NCI-H2196 (cell line): ENCODE measurements around the gene PADI6.
"Not testable (repeated sequence)": the region's sequence is repeated elsewhere in the genome, so short reads cannot be mapped to it uniquely, and the experiment has no call there.

ENCODE experiments used
- DNase-seq: peaks from one replicate; lab custom pipeline; 2025; ENCODE audit not compliant: unreplicated experiment; lab: John Stamatoyannopoulos, UW

PADI6 gene

GRCh38 chr1:17371896-17372295, at the start of gene PADI6:
Gene PADI6, plus strand, starts transcription at chr1:17372196. Its CDS starts 50 bp downstream, at chr1:17372246.
- no peak for DNase-seq

GRCh38 chr1:17328855-17329254, 43.1 kb upstream of the PADI6 start:
- DNase-seq: no peak

GRCh38 chr1:17329610-17330009, 42.4 kb upstream of the PADI6 start:
- DNase-seq: no peak

DNA sequence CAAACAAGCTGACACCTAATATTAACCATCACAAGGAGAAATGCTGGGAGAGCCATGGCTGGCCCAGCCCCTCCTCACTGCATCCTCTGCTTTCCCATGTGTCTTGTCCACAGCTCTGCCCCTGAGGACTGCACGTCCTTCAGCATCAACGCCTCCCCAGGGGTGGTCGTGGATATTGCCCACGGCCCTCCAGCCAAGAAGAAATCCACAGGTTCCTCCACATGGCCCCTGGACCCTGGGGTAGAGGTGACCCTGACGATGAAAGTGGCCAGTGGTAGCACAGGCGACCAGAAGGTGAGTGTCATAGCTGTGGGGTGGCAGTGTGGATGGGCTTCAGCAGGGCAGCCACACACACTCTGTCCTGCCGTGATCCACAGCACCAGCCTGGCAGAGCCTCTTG, 41.1 kb upstream of the PADI6 start:
- no peak for DNase-seq

GRCh38 chr1:17333081-17333480, 38.9 kb upstream of the PADI6 start:
- DNase-seq: no peak

- DNase-seq: peak; percentile 88
Observed at GRCh38 chr1:17335821-17336710, 35.9 kb upstream of the PADI6 start.

DNA sequence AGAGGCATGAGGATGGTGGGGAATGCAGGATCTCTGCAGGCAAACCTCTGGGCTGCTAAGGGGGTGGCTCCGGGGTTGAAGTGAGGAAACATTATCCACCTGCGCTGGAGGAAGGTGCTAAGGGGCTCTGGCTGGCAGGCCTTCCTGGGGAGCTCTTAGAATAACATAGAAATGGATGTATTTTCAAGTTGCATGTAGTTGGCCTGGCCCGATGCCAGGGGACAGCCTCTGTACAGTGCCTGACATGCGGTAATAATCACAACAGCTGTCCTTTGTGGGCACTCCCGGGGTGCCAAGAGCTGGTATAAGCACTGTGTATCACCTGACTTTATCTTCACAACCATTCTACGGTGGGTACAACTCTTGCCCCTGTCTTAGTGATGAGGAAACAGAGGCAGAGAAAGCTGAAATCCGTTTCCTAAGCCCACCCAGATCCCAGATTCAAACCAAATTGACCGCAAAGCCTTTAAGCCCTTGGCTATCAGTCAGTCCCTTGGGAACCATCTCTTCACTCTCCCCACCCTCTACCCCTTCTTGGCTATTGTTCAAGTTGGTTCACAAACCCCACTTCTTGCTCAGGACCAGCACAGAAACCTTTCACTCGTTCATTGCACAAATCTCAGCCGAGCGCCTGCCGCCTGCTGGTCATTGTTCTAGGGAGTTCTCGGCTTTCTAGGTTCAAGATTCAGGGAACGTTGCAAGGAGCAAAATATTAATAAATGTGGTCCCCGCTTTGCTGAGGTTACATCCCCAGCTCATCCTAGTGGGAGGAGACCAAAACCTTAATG, 33.1 kb upstream of the PADI6 start:
- DNase-seq: no peak

DNA sequence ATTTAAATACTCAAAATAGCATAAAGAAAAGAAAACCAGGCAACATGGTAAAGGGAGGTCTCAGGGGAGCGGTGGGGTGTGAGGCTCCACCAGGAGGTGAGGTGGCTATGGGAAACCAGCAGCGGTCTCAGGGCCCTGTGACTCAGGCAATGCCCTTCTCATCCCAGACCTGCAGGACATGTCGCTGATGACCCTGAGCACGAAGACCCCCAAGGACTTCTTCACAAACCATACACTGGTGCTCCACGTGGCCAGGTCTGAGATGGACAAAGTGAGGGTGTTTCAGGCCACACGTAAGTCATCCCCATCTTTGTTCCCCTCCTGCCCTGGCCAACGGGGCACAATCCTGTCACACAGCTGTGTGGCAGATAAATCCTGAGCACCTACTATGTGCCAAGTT, 32.5 kb upstream of the PADI6 start:
- DNase-seq: no peak

GRCh38 chr1:17340358-17340757, 31.6 kb upstream of the PADI6 start:
- no peak for DNase-seq

GRCh38 chr1:17342014-17342441, 30.0 kb upstream of the PADI6 start:
- no peak for DNase-seq

DNA sequence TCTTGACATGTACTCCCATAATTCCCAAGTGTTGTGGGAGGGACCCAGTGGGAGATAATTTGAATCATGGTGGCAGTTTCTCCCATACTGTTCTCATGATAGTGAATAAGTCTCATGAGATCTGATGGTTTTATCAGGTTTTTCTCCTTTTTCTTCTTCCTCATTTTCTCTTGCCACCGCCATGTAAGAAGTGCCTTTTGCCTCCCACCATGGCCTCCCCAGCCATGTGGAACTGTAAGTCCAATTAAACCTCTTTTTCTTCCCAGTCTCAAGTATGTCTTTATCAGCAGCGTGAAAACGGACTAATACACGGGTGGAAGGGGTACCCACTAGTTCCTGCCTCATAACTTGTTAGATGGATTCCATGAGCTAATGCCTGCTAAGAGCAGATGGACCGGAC, 26.5 kb upstream of the PADI6 start:
- DNase-seq: not testable (repeated sequence)

DNA sequence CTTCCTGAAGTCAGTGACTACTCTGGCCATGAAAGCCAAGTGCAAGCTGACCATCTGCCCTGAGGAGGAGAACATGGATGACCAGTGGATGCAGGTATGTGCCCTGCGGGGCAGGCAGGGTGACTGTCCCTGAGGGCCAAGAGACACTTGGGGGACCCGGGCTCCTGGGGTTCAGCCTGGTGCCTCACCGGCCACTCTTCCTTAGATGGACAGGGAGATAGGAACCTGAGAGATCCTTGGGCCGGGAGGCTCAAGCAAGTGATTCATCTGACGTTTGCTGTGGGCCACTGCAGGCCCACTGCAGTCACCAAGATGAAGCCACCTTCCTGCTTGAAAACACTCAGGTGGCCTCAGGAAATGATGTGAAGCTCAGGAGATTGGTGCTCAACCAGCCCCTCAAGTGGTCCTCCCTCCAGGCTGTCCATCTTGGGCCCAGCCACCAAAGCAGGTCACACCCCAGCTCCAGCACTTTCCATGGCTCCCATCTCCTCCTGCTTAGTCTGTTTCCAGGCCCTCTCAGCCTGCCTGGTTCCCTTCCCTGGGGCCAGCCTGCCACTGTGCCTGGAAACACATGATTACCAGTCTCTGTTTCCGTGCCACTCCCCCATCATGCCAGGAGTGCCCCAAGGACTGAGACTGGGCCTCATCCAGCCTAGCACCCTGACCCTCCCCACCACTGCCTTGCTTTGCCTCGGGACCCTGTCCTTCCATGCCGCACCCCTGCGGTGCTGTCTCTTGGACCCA, 25.8 kb upstream of the PADI6 start:
- DNase-seq: no peak

- DNase-seq: no peak
Observed at GRCh38 chr1:17347769-17348592, 24.0 kb upstream of the PADI6 start.

DNA sequence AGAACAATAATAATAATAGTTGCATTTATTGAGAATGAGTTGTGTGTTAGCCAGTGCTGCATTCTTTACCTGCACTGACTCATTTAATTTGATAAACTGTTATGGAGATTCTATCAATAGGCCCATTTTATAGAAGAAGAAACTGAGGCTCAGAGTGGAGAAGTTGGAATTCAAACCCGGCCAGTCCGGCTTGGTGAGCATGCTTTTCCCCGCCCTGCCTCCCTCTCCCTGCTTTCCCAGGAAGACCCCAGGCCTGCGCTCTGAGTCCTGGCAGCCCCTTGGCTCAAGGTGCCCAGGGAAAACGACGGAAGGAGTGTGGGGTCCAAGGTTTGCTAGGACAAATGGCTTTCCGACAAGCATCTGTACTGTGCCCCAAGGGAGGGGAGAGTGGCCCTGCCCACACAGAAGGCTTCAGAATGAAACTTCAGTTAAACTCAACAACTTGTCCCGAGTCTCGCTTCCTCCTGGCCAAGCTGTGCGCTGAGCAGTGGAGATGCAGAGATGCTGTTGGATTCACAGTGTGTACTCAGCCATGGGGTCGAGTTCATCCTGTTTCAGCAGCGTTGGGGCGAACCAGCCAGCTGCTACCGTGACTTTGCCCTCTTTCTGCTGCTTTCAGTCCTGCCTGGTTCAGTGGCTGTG, 23.3 kb upstream of the PADI6 start:
- no peak for DNase-seq

- no peak for DNase-seq
Observed at GRCh38 chr1:17350083-17350482, 21.9 kb upstream of the PADI6 start.

DNA sequence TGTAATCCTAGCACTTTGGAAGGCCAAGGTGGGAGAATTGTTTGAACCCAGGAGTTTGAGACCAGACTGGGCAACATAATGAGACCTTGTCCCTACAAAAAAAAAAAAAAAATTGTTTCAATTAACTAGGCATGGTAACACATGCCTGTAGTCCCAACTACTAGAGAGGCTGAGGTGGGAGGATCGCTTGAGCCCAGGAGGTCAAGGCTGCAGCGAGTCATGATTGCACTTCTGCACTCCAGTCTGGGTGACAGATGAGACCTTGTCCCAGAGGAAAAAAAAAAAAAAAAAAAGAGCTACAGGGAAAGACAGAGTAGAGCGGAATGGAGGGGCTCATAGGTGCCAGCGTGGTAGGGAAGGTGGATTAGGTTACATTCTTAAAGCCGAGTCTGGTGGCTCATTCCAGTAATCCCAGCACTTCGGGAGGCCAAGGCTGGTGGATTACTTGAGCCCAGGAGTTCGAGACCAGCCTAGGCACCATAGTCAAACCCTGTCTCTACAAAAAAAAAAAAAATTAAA, 21.0 kb upstream of the PADI6 start:
- no peak for DNase-seq

DNA sequence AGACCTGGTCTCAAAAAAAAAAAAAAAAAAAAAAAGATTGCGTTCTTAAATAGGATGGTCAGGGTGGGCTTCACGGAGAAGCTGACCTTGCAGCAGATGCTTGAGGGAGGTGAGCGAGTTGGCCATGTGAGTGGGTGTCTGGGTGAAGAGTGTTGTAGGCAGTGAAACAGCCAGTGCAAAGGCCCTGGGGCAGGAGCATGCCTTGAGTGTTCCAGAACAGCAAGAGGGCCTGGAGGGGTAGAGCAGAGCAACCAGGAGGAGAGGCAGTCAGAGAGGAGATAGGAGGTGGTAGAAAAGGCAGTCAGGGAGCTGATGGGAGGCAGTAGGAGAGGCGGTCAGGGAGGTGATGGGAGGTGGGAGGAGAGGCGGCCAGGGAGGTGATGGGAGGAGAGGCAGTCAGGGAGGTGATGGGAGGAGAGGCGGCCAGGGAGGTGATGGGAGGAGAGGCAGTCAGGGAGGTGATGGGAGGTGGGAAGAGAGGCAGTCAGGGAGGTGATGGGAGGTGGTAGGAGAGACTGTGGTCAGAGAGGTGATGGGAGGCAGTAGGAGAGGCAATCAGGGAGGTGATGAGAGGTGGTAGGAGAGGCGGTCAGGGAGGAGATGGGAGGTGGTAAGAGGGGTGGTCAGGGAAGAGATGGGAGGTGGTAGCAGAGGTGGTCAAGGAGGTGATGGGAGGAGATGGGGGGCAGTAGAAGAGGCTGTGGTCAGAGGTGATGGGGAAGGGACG, 20.2 kb upstream of the PADI6 start:
- no peak for DNase-seq

DNA sequence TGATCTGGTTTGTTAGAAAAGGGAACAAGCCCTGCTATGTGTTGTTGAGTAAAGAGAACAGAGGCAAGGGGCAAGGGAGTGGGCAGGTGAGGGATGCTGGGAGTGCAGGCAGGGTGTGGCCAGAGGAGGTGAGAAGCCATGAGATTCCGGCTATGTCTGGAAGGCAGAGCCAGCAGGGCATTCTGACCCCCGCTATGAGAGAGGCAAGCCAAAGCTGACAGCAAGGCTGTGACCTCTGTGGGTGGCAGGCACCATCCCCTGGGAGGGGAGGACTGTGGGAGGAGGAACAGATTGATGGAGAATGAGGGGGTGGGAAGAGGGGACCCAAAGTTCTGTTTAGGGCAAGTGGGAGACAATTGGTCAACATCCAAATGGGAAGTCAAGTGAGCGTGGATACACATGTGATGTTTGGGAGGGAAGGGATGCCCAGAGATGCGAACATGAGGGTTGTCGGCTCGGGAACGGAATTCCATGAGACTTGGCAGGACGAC, 19.5 kb upstream of the PADI6 start:
- DNase-seq: no peak

DNA sequence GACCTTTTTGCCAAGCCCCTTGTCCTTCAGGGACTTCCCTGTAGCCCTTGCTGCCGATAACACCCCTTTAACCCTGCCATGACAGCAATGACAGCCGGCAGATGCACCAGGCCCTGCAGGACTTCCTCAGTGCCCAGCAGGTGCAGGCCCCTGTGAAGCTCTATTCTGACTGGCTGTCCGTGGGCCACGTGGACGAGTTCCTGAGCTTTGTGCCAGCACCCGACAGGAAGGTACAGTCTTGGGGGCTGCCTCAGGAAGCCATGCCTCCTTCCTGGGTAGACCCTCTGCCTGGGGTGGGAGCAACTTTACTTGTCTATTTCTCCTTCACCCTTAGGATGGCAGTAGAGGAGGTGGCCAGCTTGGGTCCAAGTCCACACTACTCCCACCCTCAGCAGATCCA, 16.1 kb upstream of the PADI6 start:
- no peak for DNase-seq
